ENCODE measurements around the gene EVA1C. TPM values are rescaled to one million over a fixed set of nuclear protein-coding genes. Genes with fewer than 3 reads are reported as not detected.

Gene EVA1C
- total and polyA plus RNA-seq, 9 of the 15 experiments (the other 6 are each of a cell fraction or from before 2014, with no cell fraction given): 0.22 TPM; not detected in 8

- in situ Hi-C loops (cut with MboI) (no loop called here), intact Hi-C loops (cut with micrococcal nuclease) (no loop called here)
- Histone ChIP-seq H3K9me3 (replicated peaks; ENCODE audit: control insufficient read depth, insufficient read depth, low read depth, low read length) (no peaks in the 10 kb centered on the region), H3K36me3 (ENCODE audit: control insufficient read depth, insufficient read depth, low read length) (no peaks in the 10 kb centered on the region), H2AFZ (ENCODE audit: low read depth, low read length) (peak overlapping the region; percentile 53), H3K4me3 (no peak overlapping the region), H3K9ac (ENCODE audit: insufficient read depth in 1 of 2, low read depth in 2 of 2, low read length in 2 of 2) (no peak overlapping the region), H3K27ac (ENCODE audit: extremely low read depth, low read depth, low read length) (no peak overlapping the region), H3K4me2 (ENCODE audit: insufficient read depth, low read length) (peak overlapping the region; percentile 5; the same call in 1 of the 2 replicates), H3K79me2 (ENCODE audit: control insufficient read depth, insufficient read depth, low read length) (no peaks in the 10 kb centered on the region), H3K9me1 (ENCODE audit: control insufficient read depth, insufficient read depth, low read length) (no peaks in the 10 kb centered on the region), H3K4me1 (replicated peaks in 1 of 2; ENCODE audit: control insufficient read depth in 2 of 2, insufficient read depth in 2 of 2, low read length in 2 of 2) (no peaks in the 10 kb centered on the region; a peak in 2 of 5 replicates), H4K20me1 (replicated peaks; ENCODE audit: control insufficient read depth, insufficient read depth, low read length) (no peaks in the 10 kb centered on the region), H3K27me3 (ENCODE audit: control insufficient read depth in 2 of 2, insufficient read depth in 2 of 2, low read length in 2 of 2) (peaks cover 24 to 32% of the 10 kb centered on the region in 2 experiments)
- BruUV-seq (replicated peaks): no TSS peak
- peak; percentile 50 for ATAC-seq
- FAIRE-seq: no peak
- no peak for DNase-seq (ENCODE audit: extremely low read depth in 1 of 4, low spot score in 3 of 4)
- ChIA-PET CTCF (ENCODE audit: low intra/inter-chr PET ratio) (no interaction called here), POLR2A (no interaction called here)
- 35% methylated on average over 13 of the region's 13 CpGs for WGBS (ENCODE audit: insufficient coverage, low coverage, missing lambda C conversion rate)
- TF ChIP-seq, protein P1, sequence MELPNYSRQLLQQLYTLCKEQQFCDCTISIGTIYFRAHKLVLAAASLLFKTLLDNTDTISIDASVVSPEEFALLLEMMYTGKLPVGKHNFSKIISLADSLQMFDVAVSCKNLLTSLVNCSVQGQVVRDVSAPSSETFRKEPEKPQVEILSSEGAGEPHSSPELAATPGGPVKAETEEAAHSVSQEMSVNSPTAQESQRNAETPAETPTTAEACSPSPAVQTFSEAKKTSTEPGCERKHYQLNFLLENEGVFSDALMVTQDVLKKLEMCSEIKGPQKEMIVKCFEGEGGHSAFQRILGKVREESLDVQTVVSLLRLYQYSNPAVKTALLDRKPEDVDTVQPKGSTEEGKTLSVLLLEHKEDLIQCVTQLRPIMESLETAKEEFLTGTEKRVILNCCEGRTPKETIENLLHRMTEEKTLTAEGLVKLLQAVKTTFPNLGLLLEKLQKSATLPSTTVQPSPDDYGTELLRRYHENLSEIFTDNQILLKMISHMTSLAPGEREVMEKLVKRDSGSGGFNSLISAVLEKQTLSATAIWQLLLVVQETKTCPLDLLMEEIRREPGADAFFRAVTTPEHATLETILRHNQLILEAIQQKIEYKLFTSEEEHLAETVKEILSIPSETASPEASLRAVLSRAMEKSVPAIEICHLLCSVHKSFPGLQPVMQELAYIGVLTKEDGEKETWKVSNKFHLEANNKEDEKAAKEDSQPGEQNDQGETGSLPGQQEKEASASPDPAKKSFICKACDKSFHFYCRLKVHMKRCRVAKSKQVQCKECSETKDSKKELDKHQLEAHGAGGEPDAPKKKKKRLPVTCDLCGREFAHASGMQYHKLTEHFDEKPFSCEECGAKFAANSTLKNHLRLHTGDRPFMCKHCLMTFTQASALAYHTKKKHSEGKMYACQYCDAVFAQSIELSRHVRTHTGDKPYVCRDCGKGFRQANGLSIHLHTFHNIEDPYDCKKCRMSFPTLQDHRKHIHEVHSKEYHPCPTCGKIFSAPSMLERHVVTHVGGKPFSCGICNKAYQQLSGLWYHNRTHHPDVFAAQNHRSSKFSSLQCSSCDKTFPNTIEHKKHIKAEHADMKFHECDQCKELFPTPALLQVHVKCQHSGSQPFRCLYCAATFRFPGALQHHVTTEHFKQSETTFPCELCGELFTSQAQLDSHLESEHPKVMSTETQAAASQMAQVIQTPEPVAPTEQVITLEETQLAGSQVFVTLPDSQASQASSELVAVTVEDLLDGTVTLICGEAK (IDR thresholded peaks at IDR 0.05): no peak
- TF ChIP-seq, protein P1 (CRISPR knock-in tag; IDR thresholded peaks at IDR 0.05): no peak
- TF ChIP-seq ELK3 (CRISPR knock-in tag; IDR thresholded peaks at IDR 0.05) (no peak), HOXB6 (CRISPR knock-in tag; IDR thresholded peaks at IDR 0.05; ENCODE audit: borderline replicate concordance) (no peak), FOXK2 (conservative IDR thresholded peaks at IDR 0.05 in 1 of 2, IDR thresholded peaks at IDR 0.05 in 1 of 2; ENCODE audit: low read depth in 2 of 2) (no peak), ESRRA (IDR thresholded peaks at IDR 0.05; ENCODE audit: borderline replicate concordance, low read depth) (no peak), MCM5 (IDR thresholded peaks at IDR 0.05; ENCODE audit: low read depth) (no peak), BRD9 (IDR thresholded peaks at IDR 0.05; ENCODE audit: low read depth, partially characterized antibody) (no peak), DACH1 (IDR thresholded peaks at IDR 0.05; ENCODE audit: partially characterized antibody) (no peak), ZNF274 (IDR thresholded peaks at IDR 0.05; ENCODE audit: borderline replicate concordance, low read depth, low read length) (no peak)
Observed at GRCh38 chr21:32476661-32477423, 64.3 kb downstream of the EVA1C start.
